OCI-LY7 (cell line): Measurements from ENCODE around the gene GRIA1. TPM values are rescaled to one million over a fixed set of nuclear protein-coding genes. Genes with fewer than 3 reads are reported as not detected.

ENCODE experiments used
- BruUV-seq: library from RNA; stranded (reverse); fragments of 400-500 nt; replicated peaks from 2 replicates; lab custom pipeline; 2021; lab: Mats Ljungman, UMichigan
- CTCF ChIA-PET: fragments of 300-600 bp; sonication (Branson Sonifier 250); formaldehyde crosslinking; loops from one replicate; lab custom pipeline; 2022; ENCODE audit warnings: antibody characterized with exemption; ENCODE audit not compliant: unreplicated experiment; lab: Charles Lee
- POLR2A ChIA-PET: fragments of 300-600 bp; sonication (Branson Sonifier 250); formaldehyde crosslinking; loops from one replicate; lab custom pipeline; 2022; ENCODE audit warnings: antibody characterized with exemption; lab: Charles Lee
- DNase-seq: peaks from one replicate; pipeline ENCODE4 v3.0.0-alpha.2; 2015; ENCODE audit warnings: low spot score
- H2AFZ ChIP-seq: fragments of 200-600 bp; sonication (generic), shearing (Covaris generic); 2 replicates; pipeline ENCODE4 v1.6.1; 2014; ENCODE audit warnings: mild to moderate bottlenecking, antibody characterized with exemption, low read length, moderate library complexity
- H3K27ac ChIP-seq: fragments of 200-600 bp; sonication (generic); 2 replicates; pipeline ENCODE4 v1.5.1; 2014; ENCODE audit warnings: mixed run types, low read depth, mild to moderate bottlenecking, moderate library complexity, low read length, inconsistent platforms; ENCODE audit not compliant: poor library complexity, severe bottlenecking
- H3K36me3 ChIP-seq: fragments of 200-600 bp; sonication (generic); 2 replicates; pipeline ENCODE4 v1.6.1; 2014; ENCODE audit warnings: mild to moderate bottlenecking, antibody characterized with exemption, low read length, moderate library complexity, mixed read lengths; ENCODE audit not compliant: insufficient read depth
- H3K4me1 ChIP-seq: fragments of 200-600 bp; sonication (generic); 2 replicates; pipeline ENCODE4 v1.5.1; 2014; ENCODE audit warnings: mild to moderate bottlenecking, low read length; ENCODE audit not compliant: insufficient read depth, poor library complexity, severe bottlenecking
- H3K4me2 ChIP-seq: fragments of 200-600 bp; sonication (generic); 2 replicates; pipeline ENCODE4 v1.6.1; 2014; ENCODE audit warnings: mild to moderate bottlenecking, low read length
- H3K4me3 ChIP-seq: fragments of 200-600 bp; sonication (generic); 2 replicates; pipeline ENCODE4 v1.5.1; 2014; ENCODE audit warnings: mild to moderate bottlenecking, low read depth, low read length; ENCODE audit not compliant: poor library complexity, severe bottlenecking
- H3K79me2 ChIP-seq: fragments of 200-600 bp; sonication (generic); 2 replicates; pipeline ENCODE4 v1.6.1; 2016; ENCODE audit warnings: low read depth, mild to moderate bottlenecking, low read length, moderate library complexity, mixed read lengths; ENCODE audit not compliant: insufficient read depth
- H3K9me2 ChIP-seq: fragments of 200-600 bp; sonication (generic); 2 replicates; pipeline ENCODE4 v1.6.1; 2016; ENCODE audit warnings: mild to moderate bottlenecking, low read length, mixed read lengths; ENCODE audit not compliant: insufficient read depth
- H3K9me3 ChIP-seq: fragments of 200-600 bp; sonication (generic); 2 replicates; pipeline ENCODE4 v1.6.1; 2014; ENCODE audit warnings: mild to moderate bottlenecking, mixed run types, low read length, mixed read lengths
- H4K20me1 ChIP-seq: fragments of 200-600 bp; sonication (generic); 2 replicates; pipeline ENCODE4 v1.6.1; 2014; ENCODE audit warnings: mild to moderate bottlenecking, antibody characterized with exemption, low read length, moderate library complexity, mixed read lengths; ENCODE audit not compliant: insufficient read depth
- EZH2phosphoT487 ChIP-seq: fragments of 200-600 bp; sonication (generic); IDR thresholded peaks from 2 replicates; pipeline ENCODE4 v1.6.1; 2018; ENCODE audit warnings: low read depth, borderline replicate concordance, mild to moderate bottlenecking, mixed run types, antibody characterized with exemption, low read length, moderate library complexity, mixed read lengths
- intact Hi-C: fragments of 100-400 bp; cut with micrococcal nuclease; formaldehyde crosslinking; loops from one replicate; pipeline ENCODE4 v1.10.0; 2022; ENCODE audit not compliant: unreplicated experiment
- total RNA-seq, 2 experiments: library from RNA; depleted of rRNA in 1 of 2; stranded (reverse); fragments of >200 nt in 1 of 2; shearing (Covaris generic) in 1 of 2; gene quantifications; 2 replicates each; pipeline ENCODE4 v1.2.3, GENCODE V29; 2014 to 2022
- TF ChIP-seq, protein P1 (sequence below): fragments of 200-600 bp; sonication (generic); conservative IDR thresholded peaks from 2 replicates; pipeline ENCODE4 v1.5.1; 2014; ENCODE audit warnings: mild to moderate bottlenecking, antibody characterized with exemption, low read length, moderate library complexity, mixed read lengths

The GRIA1 gene
- total RNA-seq, 2 experiments from 2014 or later, result not detected

DNA sequence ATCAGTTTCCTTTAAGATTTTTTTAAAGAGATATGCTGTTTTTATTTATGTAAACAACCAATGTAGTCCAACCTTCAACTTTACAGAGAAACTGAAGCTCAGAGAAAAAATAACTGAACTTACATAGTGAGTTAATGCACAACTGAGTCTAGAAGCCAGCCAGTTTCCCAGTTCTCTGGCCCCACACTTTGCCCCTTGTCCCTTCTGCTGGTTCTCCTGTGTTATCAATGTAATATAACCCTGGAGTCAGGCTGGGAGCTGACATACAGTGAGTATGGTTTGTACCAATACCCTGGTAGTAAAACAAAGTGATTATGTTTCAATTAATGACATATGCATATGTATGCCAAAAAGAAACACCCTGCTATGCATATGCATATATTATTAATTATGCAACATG is 32.2 kb upstream of the GRIA1 start:
- Histone ChIP-seq H2AFZ (no peak overlapping the region), H3K4me1 (no peaks in the 10 kb centered on the region), H3K9me3 (no peaks in the 10 kb centered on the region), H3K9me2 (no peaks in the 10 kb centered on the region), H3K4me3 (no peak overlapping the region), H3K27ac (no peak overlapping the region), H3K36me3 (no peaks in the 10 kb centered on the region), H3K79me2 (no peaks in the 10 kb centered on the region), H4K20me1 (no peaks in the 10 kb centered on the region), H3K4me2 (no peak overlapping the region)
- intact Hi-C loops, result no loop called here
- TF ChIP-seq, protein P1, sequence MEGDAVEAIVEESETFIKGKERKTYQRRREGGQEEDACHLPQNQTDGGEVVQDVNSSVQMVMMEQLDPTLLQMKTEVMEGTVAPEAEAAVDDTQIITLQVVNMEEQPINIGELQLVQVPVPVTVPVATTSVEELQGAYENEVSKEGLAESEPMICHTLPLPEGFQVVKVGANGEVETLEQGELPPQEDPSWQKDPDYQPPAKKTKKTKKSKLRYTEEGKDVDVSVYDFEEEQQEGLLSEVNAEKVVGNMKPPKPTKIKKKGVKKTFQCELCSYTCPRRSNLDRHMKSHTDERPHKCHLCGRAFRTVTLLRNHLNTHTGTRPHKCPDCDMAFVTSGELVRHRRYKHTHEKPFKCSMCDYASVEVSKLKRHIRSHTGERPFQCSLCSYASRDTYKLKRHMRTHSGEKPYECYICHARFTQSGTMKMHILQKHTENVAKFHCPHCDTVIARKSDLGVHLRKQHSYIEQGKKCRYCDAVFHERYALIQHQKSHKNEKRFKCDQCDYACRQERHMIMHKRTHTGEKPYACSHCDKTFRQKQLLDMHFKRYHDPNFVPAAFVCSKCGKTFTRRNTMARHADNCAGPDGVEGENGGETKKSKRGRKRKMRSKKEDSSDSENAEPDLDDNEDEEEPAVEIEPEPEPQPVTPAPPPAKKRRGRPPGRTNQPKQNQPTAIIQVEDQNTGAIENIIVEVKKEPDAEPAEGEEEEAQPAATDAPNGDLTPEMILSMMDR, result no peak
- TF ChIP-seq EZH2phosphoT487, result no peak
- no TSS peak for BruUV-seq
- ChIA-PET CTCF (no interaction called here), POLR2A (no interaction called here)
- DNase-seq, result no peak

DNA sequence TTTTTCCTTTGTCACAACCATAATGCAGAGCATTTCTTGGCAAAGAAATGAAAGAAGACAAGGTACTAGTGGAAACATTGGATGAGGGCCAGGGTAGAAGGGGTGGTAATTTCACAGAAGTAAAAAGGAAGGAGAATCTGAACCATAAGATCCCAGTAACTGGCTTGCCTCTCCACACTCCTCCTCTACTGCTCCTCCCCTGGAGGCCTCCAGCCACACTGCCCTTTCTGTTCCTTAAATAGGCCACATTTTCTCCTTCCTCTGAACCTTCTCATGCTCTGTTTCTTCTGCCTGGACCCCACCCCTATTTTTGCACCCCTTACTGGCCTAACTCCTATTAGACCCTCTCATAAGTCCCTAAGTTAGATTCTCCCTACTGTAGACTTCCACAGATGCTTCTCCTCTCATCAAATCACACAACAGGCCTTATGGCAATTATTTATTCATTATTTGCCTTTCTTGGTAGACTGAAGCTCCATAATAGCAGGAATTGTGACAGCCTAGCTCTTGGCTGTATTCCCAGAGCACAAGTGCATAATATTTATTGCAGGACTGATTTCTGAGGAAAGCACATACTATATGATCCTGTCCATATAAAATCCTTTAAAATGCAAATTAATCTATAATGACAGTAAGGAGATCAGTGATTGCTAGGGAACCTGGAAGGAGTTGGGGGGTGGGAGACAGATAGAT is 31.3 kb upstream of the GRIA1 start:
- no peak overlapping the region for H2AFZ ChIP-seq
- intact Hi-C loops, result no loop called here
- no peaks in the 10 kb centered on the region for H3K36me3 ChIP-seq
- H4K20me1 ChIP-seq, result no peaks in the 10 kb centered on the region
- H3K9me2 ChIP-seq, result no peaks in the 10 kb centered on the region
- TF ChIP-seq, protein P1, result no peak
- TF ChIP-seq EZH2phosphoT487, result no peak
- CTCF ChIA-PET, result no interaction called here
- POLR2A ChIA-PET, result no interaction called here
- no peak overlapping the region for H3K4me3 ChIP-seq
- no peak overlapping the region for H3K27ac ChIP-seq
- no peaks in the 10 kb centered on the region for H3K79me2 ChIP-seq
- no peaks in the 10 kb centered on the region for H3K4me1 ChIP-seq
- BruUV-seq, result no TSS peak
- DNase-seq, result no peak
- no peak overlapping the region for H3K4me2 ChIP-seq
- H3K9me3 ChIP-seq, result no peaks in the 10 kb centered on the region

DNA sequence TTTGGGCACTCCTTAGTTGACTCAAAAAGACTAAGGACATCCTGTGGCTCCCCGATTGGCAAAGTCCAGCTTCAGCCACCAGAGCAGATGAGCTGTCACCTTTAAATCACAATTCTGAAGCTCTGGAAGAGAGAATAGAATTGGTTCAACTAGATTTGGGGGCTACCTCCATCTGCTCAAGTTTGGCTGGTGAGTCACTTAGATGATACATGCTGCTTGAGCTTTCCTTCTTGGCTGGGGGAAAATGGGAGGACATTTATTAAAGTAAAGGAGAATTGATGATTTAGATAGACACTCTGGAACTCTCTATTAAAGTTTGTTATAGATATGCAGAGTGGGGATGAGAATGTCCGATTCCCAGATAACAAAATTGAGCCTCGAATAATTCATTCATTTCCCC is 30.0 kb upstream of the GRIA1 start:
- DNase-seq, result no peak
- Histone ChIP-seq H3K4me2 (no peak overlapping the region), H3K9me2 (no peaks in the 10 kb centered on the region), H3K4me1 (no peaks in the 10 kb centered on the region), H3K27ac (no peak overlapping the region), H2AFZ (no peak overlapping the region), H4K20me1 (no peaks in the 10 kb centered on the region), H3K9me3 (no peaks in the 10 kb centered on the region), H3K4me3 (no peak overlapping the region), H3K79me2 (no peaks in the 10 kb centered on the region), H3K36me3 (no peaks in the 10 kb centered on the region)
- intact Hi-C loops, result no loop called here
- BruUV-seq, result no TSS peak
- TF ChIP-seq EZH2phosphoT487, result no peak
- TF ChIP-seq, protein P1, result no peak
- ChIA-PET POLR2A (interaction anchor here (1.1 kb wide), 1 partner anchor 42 kb away, joined by 3 read pairs; no protein-coding TSS in a partner anchor), CTCF (no interaction called here)
